Measurements from ENCODE around the gene ELAPOR2.
"Not testable (repeated sequence)": the region's sequence is repeated elsewhere in the genome, so short reads cannot be mapped to it uniquely, and the experiment has no call there.

ELAPOR2 gene

GRCh38 chr7:87059525-87060287, at the start of gene ELAPOR2:
Gene ELAPOR2, minus strand, starts transcription at chr7:87059654. Its CDS starts 141 bp downstream, at chr7:87059513.
- peak; percentile 83 for DNase-seq

DNA sequence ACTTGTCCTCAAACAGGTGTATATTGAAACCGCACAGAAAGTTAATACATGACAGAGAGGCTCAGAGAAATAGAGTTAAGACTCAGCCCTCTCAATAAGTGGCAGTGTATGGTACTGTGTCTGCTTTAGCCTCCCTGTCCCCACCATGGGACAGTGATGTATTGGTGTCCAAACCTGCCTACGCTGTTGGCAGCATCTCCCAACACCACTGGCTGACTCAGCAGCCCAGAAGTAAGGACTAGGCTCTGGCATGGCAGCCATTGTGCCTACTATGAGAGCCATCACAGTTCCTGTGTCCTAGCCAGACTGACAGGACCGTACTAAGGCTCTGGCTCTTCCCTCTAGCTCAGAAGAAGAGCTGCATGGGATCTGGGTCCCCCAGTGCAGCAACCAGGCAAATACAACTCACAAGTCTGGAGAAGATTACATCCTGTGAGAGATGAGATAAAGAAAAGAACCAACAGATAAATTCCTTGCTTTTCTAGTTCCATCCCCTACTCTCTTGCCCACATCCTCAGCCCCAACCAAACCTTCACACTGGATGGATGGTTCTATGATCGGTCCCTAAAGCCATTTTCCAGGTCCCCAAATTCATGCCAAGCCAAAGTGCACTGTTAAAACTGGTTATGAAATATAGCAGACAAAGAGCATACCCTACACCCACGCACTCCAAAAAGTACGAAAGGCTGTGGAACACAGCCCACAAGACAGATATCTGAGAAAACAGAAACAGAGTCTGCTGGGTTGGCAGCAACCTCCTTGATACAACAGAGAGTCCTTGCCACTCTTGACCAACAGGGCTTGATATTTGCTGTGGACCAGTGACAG, 48.7 kb upstream of the ELAPOR2 start:
- DNase-seq: no peak

GRCh38 chr7:87106974-87107612, 47.6 kb upstream of the ELAPOR2 start:
- no peak for DNase-seq

DNA sequence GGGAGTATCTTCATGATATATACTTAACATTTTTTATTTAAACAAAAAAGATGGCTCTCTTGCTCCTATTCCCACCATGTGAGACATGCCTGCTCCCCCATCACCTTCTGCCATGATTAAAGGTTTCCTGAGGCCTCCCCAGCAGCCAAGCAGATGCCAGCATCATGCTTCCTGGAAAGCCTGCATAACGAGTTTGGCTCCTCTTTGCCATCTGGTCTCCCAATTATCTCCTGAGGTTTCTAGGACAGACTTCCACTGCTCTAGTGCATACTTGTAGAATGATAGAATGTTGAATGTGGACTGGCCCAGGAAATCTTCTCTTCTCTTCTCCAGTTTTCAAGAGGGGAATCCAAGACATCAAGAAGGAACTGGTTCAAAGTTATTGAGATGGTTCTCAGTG, 45.9 kb upstream of the ELAPOR2 start:
- DNase-seq: no peak

- DNase-seq: no peak
Measured at GRCh38 chr7:87100326-87100725, 40.9 kb upstream of the ELAPOR2 start.

- not testable (repeated sequence) for DNase-seq
Measured at GRCh38 chr7:87097375-87097774, 37.9 kb upstream of the ELAPOR2 start.

GRCh38 chr7:87094322-87094721, 34.9 kb upstream of the ELAPOR2 start:
- no peak for DNase-seq

- DNase-seq: no peak
Measured at GRCh38 chr7:87092568-87093091, 33.2 kb upstream of the ELAPOR2 start.

DNA sequence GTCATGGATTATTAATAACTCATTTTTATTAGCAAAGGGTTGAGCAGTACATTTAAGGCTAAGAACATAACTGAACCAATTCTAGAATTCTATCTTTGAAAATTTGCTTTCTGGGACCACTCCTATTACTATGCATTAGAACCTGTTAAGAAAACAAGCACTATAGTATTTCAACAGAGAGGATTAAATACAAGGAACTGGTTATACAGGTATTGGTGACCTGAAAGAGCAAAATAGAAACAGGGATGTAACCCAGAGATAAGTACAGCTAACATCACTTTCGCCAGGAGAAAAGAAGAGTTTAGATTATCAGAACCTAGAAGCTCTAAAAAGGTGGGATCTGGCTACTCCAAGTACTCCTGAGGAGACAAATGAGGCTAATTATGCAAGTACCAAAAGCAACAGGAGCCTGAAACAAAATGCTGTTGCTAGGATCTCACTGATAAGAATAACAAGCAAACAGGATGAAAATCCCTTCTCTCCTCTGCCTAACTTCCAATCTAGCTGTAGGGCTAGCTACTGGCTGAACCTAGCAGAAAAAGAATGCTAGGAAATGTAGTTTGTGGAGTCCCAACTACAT, 32.1 kb upstream of the ELAPOR2 start:
- DNase-seq: no peak

DNA sequence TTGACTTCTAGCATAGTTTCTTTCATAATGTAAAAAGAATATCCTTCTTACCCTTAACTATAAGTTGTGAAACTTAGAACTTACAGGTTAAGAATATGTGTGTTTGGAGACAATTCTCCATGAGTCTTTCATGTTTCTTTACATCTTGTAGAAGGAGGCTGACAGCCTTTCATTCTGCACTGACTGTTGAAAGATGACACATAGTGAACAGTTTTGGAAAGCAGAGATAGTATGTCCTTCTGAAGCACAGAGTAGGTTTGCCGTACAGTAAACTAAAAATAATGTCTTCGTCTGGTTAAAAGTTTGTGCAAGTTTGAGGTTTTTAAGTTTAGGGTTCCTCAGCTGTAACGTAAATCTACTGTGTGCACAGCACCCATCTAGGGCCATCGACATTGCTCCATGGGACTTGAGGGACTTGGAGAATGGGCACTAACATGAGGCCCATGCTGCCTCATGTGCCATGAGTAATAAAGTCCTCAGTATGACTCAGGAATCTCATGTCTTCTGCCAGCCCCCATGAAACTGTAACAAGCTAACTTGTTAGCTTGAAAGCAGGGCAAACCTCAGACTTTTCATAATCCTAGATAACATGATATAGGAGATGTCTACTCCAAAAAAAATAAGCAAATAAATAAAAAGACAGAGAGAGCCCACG, 24.5 kb upstream of the ELAPOR2 start:
- no peak for DNase-seq

- no peak for DNase-seq
Measured at GRCh38 chr7:87082675-87083074, 23.2 kb upstream of the ELAPOR2 start.

GRCh38 chr7:87075671-87076404, 16.4 kb upstream of the ELAPOR2 start:
- DNase-seq: no peak

DNA sequence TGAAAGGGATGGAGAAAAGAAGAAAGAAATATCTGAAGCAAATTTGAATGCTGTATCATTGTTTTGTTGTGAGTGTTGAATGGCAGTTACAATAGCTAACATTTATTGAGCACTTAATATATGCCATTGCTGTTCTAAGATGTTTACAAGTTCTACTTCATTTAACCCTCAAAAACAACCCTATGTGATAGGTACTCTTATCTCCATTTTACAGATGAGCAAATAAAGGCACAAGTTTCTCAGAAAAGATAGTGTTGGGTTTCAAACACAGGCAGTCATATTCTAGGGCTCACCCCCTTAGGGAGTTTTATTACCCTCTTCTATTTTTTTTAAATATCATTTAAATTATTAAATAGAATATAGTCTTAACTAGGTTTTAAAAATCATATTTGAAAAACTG, 8.3 kb upstream of the ELAPOR2 start:
- DNase-seq: no peak

GRCh38 chr7:87060288-87060537, 759 bp upstream of the ELAPOR2 start:
- no peak for DNase-seq

- DNase-seq: peak; percentile 22
Measured at GRCh38 chr7:87058744-87059524, 520 bp downstream of the ELAPOR2 start.

DNA sequence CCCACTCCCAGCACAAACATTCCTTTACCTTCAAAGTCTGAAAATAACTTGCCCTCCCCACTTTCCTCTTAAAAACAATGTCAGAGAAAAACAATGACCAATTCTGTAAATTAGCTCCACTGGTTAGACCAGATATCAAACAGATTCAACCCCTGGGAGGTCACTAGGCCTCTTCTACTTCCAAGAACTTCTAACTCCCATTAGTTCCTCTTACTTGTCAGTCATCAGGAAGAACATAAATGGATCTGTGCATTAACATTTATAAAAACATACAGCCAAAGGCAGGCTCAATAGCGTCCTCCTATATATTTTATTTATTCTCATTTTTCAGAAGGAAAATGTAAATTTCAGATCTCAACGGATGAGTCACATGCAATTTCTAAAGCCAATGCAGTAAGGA, 2.2 kb downstream of the ELAPOR2 start:
- DNase-seq: no peak

- DNase-seq: no peak
Measured at GRCh38 chr7:87056346-87056745, 3.1 kb downstream of the ELAPOR2 start.

GRCh38 chr7:87048839-87049238, 10.6 kb downstream of the ELAPOR2 start:
- DNase-seq: no peak

- DNase-seq: no peak
Measured at GRCh38 chr7:87046456-87046855, 13.0 kb downstream of the ELAPOR2 start.

- not testable (repeated sequence) for DNase-seq
Measured at GRCh38 chr7:87044713-87045112, 14.7 kb downstream of the ELAPOR2 start.

GRCh38 chr7:87041586-87041985, 17.9 kb downstream of the ELAPOR2 start:
- not testable (repeated sequence) for DNase-seq

Data from CD4-positive, alpha-beta T cell treated with Interleukin-21 for 1 hour (primary cell).